ENCODE data around the gene CHRD.
A peak's percentile ranks its signal among the peaks of the same experiment; 100 is the strongest.

CHRD gene

DNA sequence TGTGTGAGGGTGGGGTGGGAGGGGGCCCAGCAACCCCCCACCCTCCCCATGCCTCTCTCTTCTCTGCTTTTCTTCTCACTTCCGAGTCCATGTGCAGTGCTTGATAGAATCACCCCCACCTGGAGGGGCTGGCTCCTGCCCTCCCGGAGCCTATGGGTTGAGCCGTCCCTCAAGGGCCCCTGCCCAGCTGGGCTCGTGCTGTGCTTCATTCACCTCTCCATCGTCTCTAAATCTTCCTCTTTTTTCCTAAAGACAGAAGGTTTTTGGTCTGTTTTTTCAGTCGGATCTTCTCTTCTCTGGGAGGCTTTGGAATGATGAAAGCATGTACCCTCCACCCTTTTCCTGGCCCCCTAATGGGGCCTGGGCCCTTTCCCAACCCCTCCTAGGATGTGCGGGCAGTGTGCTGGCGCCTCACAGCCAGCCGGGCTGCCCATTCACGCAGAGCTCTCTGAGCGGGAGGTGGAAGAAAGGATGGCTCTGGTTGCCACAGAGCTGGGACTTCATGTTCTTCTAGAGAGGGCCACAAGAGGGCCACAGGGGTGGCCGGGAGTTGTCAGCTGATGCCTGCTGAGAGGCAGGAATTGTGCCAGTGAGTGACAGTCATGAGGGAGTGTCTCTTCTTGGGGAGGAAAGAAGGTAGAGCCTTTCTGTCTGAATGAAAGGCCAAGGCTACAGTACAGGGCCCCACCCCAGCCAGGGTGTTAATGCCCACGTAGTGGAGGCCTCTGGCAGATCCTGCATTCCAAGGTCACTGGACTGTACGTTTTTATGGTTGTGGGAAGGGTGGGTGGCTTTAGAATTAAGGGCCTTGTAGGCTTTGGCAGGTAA, 34.3 kb upstream of the CHRD start:
- DNase-seq (ENCODE audit: extremely low spot score, insufficient read length, low read depth), result no peak
- FAIRE-seq, result no peak

DNA sequence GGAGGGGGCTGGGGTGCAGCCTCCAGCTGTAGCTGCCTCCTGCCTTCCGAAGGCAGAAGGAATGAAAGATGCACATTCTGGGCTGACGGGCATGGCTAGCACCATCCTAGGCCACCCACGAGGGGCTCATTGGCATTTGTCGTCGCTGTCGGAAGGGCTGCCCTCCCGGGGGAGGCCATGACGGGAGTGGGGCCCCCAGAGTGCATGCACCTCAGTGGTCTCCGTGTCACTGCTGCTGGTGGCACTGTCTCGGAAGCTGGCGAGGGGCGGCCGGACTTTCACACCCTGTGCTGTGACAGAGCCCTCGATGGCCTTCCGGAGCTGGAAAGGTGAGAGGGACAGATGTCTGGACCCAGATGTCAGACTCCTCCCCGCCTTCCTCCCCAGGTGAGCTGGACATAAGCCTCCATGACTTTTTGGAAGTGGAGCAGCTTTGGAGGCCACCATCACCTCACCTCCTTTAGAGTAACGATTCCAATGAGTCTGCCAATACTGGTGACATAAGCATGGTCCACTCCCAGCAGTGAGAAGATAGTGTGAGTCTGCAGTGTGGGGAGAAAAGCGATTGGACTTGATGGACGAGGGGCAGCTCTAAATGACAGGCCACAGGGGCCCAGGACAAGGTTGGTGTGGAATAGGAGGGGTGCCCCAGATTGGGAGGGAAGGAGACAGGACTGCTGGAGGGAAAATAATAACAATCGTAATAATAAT, 33.2 kb upstream of the CHRD start:
- DNase-seq (ENCODE audit: extremely low spot score, insufficient read length, low read depth) (no peak), FAIRE-seq (no peak)

DNA sequence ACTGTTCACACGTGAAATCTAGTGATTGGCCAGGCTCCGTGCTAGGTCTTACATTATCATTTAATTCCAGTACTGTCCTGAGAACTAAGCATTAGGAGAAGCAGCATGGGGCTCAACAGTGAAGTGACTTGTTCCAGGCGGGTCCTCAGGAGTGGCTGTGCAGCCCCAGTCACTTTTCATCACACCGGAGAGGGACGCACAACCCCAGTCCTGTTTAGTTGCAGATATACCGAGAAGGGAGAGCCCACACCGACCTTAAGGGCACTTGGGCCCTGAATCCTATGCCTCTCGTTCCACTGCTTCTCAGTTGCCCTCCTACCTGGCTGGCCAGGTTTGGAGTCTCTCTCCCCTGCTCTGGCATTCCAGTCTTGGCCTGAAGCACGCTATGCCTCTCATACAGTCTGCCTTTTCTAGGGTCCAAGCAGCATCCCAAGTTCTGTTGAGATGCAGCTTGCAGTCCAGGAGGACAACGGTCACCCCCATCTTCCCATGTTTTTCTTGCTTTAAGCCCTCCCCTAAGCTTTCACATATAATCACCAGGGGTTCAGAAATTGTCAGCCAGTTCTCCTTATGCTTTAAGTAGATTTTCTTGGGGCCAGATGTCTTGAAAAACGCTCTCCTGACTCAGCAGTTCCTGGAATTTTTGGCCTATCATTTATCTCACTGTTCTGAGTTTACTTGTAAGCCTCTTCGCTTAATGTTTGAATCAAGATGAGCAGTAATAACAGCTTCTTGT, 32.4 kb upstream of the CHRD start:
- DNase-seq (ENCODE audit: extremely low spot score, insufficient read length, low read depth) (no peak), FAIRE-seq (no peak)

DNA sequence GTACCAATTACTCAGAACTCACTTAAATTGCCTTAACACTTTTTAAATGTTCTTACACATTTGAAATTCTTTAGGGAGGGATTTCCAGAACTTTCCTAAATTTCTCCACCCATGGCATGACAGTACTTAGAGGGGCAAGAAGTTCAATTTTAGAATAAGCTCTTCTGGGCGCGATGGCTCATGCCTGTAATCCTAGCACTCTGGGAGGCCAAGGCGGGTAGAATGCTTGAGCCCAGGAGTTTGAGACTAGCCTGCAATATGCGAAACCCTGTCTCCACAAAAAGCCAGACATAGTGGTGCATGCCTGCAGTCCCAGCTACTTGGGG, 31.8 kb upstream of the CHRD start:
- DNase-seq (ENCODE audit: extremely low spot score, insufficient read length, low read depth) (no peak), FAIRE-seq (no peak)

DNA sequence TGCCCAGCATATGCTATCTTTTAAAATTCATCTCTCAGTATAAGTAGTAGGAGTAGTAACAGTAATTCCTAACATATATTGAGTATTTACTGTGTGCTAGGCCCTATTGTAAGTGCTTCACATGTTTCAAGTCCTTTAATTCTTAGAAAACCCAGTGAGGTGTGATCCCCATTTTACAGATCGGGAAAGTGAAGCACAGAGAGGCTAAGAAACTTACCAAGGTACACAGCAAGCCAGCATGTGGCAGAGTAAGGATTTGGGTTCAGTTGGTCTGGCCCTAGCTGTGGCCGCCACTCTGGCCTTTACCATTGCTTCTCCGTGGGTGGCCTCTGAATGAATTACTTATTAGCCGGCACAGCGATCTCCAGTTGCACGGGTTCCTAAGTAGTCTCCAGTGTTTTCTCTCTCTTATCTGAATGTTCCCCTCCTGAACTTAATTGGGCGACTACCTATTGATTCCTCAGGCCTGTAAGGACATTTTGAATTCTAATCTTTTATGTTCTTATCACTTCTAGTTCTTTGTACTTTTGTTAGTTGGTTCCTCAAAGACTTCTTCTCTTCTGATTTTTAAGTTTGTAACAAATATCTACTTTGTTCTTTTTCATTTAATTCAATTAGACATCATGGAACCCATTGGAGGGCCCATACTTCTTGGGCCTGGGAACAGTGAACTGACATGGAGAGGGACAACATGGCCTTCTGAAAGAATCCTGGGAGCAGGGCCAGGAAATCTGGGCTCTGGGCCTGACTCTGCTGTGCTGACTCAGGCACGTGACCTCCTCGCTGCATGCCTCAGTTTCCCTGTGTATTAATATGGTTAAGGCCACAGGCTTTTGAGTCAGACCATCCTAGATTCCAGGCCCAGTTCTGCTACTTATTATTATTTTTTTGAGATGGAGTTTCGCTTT, 30.0 kb upstream of the CHRD start:
- DNase-seq (ENCODE audit: extremely low spot score, insufficient read length, low read depth) (no peak), FAIRE-seq (no peak)

DNA sequence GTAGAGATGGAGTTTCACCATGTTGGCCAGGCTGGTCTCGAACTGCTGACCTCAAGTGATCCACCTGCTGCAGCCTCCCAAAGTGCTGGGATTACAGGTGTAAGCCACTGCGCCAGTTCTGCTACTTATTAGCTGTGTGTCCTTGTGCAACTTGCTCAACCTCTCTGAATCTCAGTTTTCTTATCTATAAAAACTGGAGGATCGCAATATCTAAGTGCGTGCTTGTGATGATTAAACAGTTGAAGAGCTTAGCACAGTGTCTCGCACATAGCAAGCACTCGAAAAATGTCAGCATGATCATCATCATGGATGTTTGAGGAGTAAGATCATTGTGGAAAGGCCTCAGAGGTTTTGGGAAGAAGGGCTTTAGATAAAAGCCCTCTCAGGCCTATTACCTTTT, 29.2 kb upstream of the CHRD start:
- FAIRE-seq (no peak), DNase-seq (ENCODE audit: extremely low spot score, insufficient read length, low read depth) (no peak)

DNA sequence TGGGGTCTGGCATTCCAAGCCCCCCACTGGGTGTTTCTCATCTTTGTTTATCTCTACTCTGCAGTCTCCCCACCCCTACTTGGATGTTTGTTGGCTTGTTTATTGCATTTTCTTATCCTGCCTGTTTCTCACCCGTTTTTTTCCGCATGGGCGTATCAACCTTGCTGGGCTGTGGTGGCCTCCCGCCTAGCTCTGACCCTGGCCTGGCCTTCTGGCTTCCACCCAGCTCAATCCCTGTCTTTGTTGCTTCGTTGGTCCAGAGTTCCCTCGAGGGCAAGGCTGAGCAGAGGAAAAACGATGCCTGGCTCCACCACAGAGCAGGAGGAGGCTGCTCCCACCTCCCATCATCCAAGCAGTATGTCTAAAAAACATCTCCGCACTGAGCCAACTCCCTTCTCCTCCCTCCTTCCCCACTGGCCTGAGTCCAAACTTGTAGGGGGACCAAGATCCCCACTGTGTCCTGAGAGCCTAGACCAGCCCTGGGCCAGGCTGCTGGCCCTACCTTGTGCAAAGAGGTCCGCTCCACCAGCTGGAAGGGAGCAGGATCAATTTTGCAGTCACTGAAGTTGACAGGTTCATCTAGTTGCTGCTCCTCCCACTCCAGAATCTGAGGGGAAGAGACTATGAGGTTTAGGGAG, 28.2 kb upstream of the CHRD start:
- FAIRE-seq (no peak), DNase-seq (ENCODE audit: extremely low spot score, insufficient read length, low read depth) (no peak)

DNA sequence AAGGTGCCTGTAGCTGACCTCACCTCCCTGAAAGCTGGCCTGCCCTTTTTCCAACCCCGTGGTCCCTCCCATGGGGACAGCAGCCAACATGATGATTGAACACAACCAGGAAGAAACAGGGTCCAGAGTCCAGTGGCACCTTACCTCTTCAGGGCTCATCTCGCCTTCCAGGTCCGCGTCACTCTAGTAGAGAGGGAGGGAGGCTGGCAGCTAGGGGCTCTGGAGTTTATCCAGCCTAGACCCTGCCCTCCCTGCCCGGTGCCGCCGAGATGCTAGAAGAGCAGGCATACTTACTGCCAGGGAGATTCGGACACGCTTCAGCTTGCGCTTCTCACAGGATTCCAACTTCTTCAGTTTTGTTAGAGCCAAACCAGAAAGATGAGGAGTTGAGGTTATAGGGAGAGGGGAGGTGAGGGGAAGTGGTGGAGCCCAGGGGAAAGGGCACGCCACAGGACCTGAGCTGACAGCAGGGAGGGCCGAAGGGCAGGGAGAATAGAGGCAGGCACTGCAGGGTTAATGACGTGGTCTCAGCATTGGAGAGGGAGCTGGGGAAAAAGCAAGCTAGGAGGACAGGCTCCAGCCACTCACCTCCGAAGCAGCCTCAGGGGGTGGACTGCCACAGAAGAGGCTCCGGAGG, 27.6 kb upstream of the CHRD start:
- DNase-seq (ENCODE audit: extremely low spot score, insufficient read length, low read depth) (no peak), FAIRE-seq (no peak)

DNA sequence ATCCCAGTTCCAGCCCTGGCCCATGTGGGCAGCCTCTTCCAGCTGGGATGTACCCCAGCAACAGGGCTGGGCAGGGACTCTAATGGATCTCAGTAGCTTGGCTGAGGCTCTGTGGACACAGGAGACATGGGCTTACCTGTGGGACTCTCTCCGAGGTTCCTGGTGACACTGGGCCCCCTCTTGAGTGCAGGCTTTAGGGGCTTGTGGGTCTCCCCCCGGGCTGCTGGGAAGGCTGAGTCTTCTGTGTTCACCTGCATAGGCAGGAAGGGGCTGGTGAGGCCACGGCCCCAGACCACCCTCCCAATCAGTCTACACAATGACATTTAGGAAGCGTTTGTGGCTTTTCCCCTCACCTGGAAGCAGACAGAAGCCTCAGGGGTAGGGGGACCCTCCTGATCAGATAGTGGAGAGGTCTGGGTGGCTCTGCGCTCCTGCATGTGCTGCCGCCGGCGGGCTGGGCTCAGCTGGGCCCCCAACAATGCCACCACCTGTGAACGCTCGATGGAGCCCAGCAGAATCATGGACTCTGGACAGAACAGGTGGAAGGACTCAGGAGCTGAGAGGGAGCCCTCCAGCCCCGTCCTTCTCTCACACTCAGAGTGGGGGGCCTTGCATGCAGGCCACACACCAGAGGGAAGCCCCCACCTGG, 26.8 kb upstream of the CHRD start:
- no peak for DNase-seq (ENCODE audit: extremely low spot score, insufficient read length, low read depth)
- no peak for FAIRE-seq

DNA sequence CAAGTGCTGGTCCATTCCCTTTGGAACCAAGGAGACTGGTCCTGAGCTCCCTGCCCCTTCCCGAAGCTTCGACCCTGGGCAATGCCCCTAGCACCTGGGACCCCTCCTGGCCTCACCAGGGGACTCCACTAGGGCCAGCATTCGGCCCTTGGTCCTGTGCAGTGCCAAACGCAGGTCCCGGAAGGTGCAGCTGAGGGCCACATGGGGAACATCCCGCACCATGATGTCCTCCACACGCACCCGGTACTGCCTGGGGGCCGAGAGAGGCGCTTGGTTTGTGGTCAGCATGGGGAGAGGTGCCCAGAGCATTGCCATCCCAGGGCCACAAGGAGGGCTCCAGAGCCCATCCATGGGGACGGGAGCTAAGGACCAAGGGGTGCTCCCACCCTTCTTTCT, 26.3 kb upstream of the CHRD start:
- DNase-seq (ENCODE audit: extremely low spot score, insufficient read length, low read depth) (no peak), FAIRE-seq (no peak)

DNA sequence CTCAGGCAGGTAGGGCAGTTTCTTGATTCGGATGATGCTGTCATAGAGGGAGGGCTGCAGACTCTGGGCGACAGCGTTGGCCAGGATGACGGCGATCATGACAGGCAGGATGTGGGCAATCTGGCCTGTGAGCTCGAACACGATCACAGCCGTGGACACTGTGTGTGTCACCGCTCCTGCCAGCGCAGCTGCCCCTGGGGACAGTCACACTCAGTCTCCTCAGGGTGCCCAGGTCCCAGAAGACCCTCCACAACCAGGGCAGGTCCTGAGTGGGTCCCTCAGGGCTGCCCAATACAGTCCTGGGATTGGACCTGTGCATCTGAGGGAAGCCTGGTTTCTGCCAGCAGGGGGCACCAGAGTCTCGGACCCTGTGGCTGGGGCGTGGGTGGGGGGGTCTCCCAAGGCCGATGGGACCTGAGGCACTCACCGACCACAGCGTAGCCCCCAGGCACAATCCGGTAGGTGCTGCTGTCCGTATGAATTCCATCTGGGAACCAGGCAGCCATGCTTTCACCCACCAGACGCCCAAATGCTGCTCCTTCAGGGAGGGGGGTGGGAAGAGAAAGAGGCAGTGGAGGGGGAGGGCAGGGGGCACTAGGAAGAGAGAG, 25.6 kb upstream of the CHRD start:
- FAIRE-seq (peak; percentile 36), DNase-seq (ENCODE audit: extremely low spot score, insufficient read length, low read depth) (peak; percentile 39)

DNA sequence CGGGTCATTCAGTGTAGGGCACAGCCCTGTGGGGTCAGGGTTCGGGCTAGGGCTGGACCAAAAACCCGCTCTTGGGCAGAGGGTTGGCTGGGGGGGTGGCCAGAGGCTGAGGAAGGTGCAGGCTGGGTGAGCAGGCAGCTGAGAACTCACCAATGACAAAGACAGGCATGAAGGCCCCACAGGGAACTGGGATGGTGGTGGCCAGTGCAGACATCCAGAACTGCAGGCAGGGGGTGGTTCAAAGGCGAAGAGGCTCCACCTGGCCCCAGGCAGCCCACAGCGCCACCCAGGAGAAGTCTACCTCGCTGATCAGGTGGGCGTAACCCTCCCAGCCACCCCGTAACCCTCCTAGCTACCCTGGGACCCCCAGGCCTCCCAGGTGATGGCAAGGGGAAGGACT, 25.1 kb upstream of the CHRD start:
- DNase-seq (ENCODE audit: extremely low spot score, insufficient read length, low read depth) (no peak), FAIRE-seq (no peak)

DNA sequence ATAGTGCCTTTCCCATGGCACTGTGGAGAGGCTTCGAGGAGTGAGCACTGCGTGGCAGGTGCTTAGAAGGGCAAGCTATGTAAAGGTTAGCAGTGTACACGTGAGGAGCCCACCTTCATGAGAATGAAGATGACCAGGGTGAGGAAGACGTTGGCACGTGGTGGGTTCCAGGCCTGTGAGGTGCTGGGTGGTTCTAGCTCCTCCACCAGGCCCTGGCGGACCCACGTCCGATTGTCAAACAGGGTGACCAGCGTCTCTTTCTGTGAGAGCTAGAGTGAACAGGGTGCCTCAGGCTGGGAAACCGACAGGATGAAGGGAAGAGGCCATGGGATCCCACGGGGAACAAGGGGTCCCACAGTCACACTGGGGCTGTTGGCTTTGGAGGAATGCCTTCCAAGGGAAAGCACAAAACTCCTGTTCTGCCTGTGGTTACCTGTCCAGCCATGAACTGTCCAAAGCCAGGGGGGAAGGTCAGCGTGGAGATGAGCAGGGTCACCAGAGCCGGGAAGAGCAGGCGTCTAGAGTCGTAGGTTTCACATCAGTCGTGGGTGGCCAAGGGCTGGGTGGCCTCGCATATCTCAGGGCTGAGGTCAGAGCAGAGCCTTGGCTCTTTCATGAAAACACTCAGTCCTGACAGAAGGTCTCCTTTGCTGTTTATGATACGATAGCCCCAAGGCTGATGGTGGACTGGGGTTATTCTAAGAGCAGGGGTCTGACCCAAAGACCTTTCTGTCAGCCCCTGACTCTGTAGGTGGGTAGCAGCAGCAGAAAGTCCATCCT, 24.4 kb upstream of the CHRD start:
- FAIRE-seq, result no peak
- no peak for DNase-seq (ENCODE audit: extremely low spot score, insufficient read length, low read depth)

DNA sequence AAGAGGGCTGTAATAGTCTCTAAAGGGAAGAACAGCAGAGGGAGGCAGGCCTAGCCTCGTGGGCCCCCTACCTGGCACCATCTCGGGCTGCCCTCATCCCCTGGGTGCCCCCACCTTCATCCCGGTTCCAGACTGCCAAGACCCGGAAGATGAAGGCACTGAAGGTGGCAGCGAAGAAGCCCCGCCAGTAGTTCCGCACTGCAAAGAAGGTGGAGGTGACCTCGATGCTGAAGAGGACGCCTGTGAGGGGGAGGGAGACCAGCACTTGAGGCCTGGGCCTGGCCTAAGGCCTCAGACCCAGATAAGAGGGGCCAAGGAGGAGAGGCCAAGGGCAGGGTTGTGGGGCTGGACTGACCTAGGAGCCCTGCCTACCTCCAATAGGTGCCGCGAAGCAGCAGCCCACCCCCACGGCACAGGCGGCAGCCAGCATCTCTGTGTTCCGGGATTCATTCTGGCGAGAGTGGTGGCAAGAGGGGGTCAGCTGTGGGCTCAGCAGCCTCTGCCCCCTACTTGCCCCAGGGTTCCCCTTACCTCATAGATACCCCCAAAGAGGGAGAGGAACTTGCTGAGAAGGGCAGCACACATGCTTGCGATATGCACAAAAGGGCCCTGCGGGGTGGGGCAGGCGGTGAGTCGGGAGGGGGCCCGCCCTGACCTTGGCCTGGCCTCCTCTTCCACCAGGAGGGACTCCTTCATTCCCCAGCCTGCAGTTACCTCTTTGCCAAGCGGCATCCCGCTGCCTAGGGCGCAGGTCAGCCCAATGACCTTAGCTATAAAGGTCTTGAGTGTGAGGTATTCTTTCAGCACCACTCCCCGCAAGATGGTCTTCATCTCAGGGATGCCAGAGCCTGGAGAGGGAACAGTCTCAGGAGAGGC, 22.4 kb upstream of the CHRD start:
- DNase-seq (ENCODE audit: extremely low spot score, insufficient read length, low read depth), result no peak
- FAIRE-seq, result no peak

DNA sequence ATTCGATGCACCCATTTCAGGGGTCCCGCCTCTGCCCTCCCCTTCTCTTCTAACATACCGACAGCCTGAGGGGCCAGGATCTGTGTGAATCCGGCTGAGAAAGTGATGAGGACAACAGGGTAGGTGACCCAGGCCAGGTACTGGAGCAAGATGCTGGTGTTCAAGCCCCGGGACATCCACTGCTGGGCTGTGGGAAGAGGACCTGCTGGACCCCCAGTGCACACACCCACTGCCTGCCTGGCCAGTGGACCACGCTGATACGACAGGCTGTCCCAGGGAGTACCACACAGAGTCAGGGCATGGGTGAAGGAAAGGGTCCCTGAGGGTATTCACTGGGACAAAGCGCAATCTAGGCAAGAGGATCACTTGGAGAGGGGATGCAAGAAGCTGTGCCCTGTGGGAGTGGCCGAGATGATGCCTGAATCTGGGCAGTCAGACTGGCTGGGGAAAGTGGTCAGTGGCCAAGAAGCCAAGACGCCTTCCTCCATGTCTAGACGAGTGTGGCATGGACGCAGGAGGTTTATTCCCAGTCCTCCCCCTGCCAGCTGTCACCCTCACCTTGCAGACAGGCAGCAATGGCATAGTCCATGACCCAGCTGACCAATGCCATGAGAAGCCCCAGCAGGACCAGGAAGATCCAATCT, 21.6 kb upstream of the CHRD start:
- no peak for DNase-seq (ENCODE audit: extremely low spot score, insufficient read length, low read depth)
- FAIRE-seq, result no peak

DNA sequence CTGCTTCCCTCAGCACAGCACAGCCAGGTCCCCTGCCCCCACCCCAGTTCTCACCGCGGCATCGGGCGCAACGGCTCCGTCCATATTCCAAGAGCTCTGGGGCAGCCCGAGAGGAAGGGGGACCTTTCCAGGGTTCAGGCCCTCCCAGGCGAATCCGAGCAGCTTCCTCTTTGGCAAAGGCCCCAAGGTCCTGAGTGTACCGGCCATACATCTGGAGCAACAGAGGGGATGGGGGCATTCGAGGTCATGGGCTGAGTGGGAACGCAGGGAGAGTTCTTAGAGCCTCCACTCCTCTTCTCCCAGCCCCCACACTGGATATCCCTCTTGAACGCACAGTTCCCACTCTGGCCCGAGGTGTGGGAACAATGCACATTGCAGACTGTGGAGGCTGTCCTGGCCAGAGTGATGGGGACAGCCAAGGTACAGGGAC, 20.9 kb upstream of the CHRD start:
- DNase-seq (ENCODE audit: extremely low spot score, insufficient read length, low read depth), result no peak
- FAIRE-seq, result no peak

Measured in GM18507 (cell line).